Measurements from ENCODE around the gene AMZ1.

- TF ChIP-seq EP300 (IDR thresholded peaks at IDR 0.05), result no peak
- TF ChIP-seq CTCF (IDR thresholded peaks at IDR 0.05), result no peak
- TF ChIP-seq POLR2A (IDR thresholded peaks at IDR 0.05), result no peak
These were observed 71.7 kb downstream of the AMZ1 start for GRCh38 chr7:2759736-2760097.
